T47D (cell line): ENCODE results near the gene HMGB1.
A peak's percentile ranks its signal among the peaks of the same experiment; 100 is the strongest.

Experiments used
- DNase-seq, 2 experiments: peaks; one replicate each; pipeline versions ENCODE4 v3.0.0 to v3.0.0-alpha.2; 2011 to 2012; ENCODE audit warnings: low read depth in 1 of 2, low spot score in 1 of 2
- JUND ChIP-seq: IDR thresholded peaks from 2 replicates; pipeline ENCODE4 v1.6.1; 2012; ENCODE audit warnings: low read depth
- in situ Hi-C: cut with HindIII; loops from 2 replicates; pipeline ENCODE4 v1.10.0; 2016; ENCODE audit warnings: low sequenced_read_pairs, low pct_unique_long_range_greater_than_20kb

The HMGB1 gene

GRCh38 chr13:30440910-30441703 is 24.6 kb downstream of the HMGB1 start:
- in situ Hi-C loops: no loop called here
- no peak for TF ChIP-seq JUND
- no peak for DNase-seq

DNA sequence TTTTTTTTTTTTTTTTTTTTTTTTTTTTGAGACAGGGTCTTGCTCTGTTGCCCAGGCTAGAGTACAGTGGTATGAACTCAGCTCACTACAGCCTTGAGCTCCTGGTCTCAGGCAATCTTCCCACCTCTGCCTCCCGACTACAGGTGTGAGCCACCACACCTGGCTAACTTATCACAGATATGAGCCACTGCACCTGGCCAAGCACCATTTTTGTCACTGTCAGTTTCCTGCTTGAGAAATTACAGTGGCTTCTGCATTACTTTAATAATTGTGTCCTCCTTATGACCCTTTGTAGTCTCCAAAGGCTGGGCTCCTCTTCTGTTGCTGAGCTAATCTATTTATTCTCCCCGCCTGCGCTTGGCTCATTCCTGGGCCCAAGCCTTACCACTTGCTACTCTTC is 27.4 kb downstream of the HMGB1 start:
- DNase-seq: no peak
- in situ Hi-C loops: no loop called here
- no peak for TF ChIP-seq JUND

DNA sequence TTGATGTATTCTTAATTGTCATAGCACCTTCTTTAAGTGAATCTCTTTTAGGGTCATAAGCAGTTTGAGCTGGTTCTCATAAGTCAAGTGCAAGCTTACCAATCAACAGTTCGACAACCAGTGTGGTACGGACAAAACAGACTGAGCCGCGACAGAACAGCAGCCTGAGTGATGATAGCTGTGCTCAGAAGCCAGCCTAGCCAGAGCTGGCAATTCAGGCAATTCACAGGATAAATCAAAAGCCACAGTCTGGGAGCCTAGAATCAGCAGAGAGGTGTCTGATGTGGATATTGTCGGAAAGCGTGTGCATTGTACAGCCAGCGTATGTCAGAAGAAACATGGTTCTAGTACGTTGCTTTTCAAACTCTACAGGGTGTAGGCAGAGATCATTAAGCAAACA is 28.6 kb downstream of the HMGB1 start:
- in situ Hi-C loops: no loop called here
- no peak for DNase-seq

DNA sequence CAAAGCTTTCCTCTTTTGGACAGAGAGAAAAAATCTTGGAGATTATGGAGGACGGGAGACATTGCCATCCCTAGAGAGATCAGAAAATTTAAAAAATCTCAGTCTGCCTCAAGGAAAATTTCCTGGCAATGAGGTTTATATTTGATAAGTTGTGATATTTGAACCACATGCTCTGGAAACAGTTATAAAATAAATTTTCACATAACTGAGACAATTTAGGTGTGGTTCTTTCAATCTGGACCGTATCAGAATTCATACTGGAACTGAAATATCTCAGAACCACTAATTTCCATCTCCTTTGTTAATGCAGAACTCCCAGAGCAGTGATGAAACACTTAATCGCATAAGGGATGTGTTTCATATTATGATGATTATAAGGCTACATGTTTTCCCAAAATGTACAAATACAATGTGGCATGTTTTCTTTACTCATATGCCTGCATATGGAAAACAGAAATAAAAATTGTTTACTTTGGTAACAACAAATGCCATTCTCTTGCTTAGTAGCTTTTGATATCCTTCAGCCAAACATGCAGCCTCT is 29.8 kb downstream of the HMGB1 start:
- TF ChIP-seq JUND: no peak
- in situ Hi-C loops: no loop called here
- no peak for DNase-seq

More for the DNA sequence above, 28.6 kb downstream of the HMGB1 start:
- no peak for TF ChIP-seq JUND

- DNase-seq: peak in 1 of 2 experiments; percentile 30
- TF ChIP-seq JUND: no peak
- in situ Hi-C loops: no loop called here
These were observed 34.3 kb downstream of the HMGB1 start for GRCh38 chr13:30431269-30431940.

DNA sequence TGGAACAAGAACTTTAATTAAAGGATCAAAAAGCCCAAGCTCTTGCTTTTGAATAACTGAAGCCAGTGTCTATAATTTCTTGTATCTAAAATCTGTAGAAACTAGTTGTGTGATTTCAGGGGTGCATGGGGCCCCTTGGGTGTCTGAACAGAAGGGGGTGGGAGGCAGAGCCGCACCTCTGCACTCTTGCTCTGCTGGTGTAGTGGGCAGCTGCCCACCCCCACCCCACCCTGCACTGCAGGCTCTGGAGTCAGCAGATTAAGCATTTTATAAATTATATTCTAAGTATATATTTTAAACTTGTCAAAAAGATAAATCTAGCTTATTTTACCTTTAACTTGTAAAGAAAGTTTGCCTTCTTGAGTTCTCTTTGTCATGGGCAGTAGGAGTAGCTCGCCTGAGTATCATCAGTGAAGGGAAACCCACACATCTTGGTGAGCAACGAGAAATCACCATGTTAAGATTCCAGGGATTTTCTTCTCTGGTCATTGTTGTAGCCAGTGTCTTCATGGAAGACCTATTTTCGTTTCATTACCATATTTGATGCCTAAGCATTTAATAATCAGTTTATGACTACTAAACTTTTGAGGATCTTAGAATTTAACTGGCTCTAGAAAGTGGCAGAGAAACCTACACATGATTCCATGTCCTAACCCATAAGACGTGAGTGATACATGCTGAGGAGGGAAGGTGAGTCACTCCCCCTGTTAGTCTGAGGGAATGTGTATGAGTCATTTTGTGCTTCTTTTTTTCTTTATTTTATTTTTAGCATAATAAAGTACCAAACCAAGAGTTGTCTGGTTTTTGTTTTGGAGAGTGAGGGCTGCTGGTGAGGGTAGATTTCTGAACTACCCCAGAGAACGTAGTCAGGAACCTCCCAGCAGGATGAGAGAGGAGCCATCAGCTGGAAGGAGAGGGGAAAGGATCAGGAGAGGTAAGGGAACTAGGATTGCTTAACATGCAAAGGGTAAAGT is 35.7 kb downstream of the HMGB1 start:
- in situ Hi-C loops: no loop called here
- no peak for TF ChIP-seq JUND
- no peak for DNase-seq

DNA sequence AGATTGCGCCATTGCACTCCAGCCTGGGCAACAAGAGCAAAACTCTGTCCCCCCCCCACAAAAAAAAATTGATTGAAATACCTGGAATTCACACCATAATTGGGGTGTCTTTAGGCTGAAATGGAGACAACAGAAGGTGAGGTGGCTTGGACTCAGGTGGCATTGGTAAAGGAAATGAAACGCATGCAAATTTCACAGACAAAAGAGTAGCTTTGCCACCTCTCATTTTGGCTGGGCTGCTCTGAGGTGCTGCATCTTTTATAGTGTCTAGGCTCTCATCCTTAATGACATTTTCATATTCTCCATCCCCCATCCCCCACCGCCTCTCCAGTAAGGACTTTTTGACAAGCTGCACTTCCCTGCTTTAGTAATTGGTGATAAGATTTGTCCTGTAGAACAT is 36.5 kb downstream of the HMGB1 start:
- DNase-seq: no peak
- TF ChIP-seq JUND: no peak
- in situ Hi-C loops: no loop called here

GRCh38 chr13:30423891-30424290 is 41.8 kb downstream of the HMGB1 start:
- no peak for DNase-seq
- no peak for TF ChIP-seq JUND
- in situ Hi-C loops: no loop called here

GRCh38 chr13:30422054-30422839 is 43.5 kb downstream of the HMGB1 start, which contains the start of gene UBE2L5:
Gene UBE2L5 (plus strand): TSS chr13:30422493. CDS start chr13:30427991, 5,498 bp downstream.
- no peak for TF ChIP-seq JUND
- peak in 1 of 2 experiments; percentile 88 for DNase-seq
- in situ Hi-C loops: no loop called here

GRCh38 chr13:30421093-30422053 is 44.4 kb downstream of the HMGB1 start:
- in situ Hi-C loops: no loop called here
- peak; percentile 35 to 86 for DNase-seq
- no peak for TF ChIP-seq JUND
